GM04504 (cell line): ENCODE results near the gene CST4.
"Not testable (repeated sequence)": the region's sequence is repeated elsewhere in the genome, so short reads cannot be mapped to it uniquely, and the experiment has no call there.

Experiments
- DNase-seq: peaks from one replicate; pipeline ENCODE4 v3.0.0-alpha.2; 2012; ENCODE audit warnings: low read depth

The CST4 gene

DNA sequence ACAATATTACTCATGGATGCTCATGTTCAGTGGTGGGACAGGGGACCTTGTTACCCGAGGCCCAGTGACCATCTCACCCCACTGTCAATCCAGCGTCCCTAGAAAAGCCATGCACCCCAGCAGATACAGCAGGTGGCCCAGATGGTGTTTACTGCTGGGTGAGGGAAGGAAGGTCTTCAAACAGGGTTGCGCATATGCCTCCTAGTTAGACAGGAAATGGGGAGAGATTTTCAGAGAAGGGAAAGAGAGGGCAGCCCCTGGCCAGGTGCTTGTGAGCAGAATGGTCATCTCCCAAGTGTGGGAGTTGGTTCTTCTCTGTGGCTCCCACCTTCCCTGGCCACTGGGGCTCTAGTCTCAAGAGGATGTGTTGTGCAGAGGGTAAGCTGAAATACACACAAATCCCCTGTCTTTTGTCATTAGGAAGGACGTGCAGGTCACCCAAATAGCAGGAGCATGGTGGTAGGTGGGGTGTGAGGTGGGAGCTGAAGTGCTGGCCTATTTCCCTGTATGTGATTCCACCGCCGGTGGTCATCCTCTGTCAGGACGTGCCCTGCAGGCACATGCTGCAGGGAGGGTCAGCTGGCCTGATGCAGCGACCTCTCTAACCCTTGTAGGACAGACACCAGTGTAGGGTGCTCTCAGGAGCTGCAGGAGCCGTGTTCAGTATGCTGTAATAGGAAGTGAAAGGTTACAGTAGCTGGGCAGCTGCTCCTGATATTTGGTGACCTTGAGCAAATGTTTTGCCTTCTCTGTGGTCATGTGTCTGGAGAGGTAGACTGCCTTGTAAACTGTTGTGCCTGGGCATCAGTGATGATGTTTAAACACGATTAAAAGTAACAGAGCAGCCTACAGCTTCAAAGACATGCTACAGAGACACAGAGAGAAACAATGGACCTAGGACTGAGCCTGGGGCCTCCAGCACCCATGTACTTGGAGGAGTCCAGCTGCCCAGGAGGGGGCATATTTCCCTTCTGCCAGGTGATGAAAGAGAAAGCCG is 47.9 kb downstream of the CST4 start:
- no peak for DNase-seq

DNA sequence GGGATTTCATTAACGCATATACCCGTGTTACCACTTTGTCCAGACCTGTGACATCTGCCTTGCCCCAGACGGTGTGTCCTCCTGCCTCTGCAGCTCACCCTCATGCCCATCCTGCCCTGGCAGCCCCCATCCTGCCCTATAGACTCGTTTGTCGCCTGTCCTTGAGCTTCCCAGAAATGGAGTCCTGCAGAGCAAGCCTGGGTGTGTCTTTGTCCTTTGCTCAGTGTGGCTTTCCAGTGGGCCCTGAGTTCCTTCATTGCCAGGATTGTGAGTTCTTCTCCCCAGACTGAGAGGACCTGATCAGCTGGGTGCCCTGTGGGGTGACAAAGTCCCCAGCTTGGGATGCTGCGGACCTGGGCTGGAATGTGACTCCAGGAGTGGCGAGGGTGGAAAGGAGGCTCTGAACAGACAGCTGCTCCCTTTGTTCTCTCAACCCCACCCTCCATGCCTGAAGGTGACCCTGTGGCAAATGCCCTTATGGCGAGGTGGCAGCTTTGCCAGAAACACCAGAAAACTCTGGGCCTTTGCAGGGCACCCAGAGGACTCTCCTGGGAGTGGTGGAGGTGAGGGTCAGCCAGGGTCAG is 48.7 kb downstream of the CST4 start:
- DNase-seq: no peak

DNA sequence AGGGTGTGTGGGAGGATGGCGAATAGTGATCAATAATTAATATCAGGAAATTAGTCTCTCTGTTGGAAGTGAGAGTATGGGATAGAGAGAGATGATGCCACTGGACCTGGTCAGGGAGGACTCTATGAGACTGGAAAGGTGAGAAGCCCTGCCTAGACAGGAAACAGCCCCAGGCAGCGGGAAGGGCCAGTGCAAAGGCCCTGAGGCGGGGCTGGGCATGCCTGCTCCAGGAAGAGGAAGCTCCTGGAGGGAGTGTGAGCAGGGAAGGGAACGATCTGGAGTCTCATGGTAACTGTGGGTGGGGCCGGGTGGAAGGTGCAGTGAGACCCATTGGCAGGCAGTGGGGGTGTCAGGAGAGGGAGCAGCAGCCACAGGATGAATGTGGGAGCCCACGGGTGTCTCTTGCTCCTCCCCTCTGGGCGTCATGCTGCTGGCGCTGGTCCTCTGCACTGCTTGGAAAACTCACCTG is 49.3 kb downstream of the CST4 start:
- no peak for DNase-seq

DNA sequence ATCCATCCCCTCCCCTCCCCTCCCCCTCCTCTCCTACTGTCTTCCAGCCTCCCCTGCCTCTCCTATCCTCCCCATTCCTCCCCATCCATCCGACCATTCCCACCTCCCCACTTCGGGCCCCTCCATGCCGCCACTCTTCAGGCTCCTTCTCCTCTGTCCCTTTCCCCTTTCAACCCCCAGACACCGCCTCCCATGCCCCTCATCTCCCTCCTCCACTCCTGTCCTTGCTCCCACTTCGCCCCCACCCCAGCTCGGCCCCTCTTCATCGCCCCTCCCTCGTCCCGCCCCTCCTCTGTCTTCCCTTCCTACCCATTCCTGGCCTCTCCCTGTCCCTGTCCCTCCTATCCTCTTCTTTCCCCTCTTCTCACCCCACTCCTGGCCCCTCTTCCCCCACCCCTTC is 50.5 kb downstream of the CST4 start:
- DNase-seq: no peak

DNA sequence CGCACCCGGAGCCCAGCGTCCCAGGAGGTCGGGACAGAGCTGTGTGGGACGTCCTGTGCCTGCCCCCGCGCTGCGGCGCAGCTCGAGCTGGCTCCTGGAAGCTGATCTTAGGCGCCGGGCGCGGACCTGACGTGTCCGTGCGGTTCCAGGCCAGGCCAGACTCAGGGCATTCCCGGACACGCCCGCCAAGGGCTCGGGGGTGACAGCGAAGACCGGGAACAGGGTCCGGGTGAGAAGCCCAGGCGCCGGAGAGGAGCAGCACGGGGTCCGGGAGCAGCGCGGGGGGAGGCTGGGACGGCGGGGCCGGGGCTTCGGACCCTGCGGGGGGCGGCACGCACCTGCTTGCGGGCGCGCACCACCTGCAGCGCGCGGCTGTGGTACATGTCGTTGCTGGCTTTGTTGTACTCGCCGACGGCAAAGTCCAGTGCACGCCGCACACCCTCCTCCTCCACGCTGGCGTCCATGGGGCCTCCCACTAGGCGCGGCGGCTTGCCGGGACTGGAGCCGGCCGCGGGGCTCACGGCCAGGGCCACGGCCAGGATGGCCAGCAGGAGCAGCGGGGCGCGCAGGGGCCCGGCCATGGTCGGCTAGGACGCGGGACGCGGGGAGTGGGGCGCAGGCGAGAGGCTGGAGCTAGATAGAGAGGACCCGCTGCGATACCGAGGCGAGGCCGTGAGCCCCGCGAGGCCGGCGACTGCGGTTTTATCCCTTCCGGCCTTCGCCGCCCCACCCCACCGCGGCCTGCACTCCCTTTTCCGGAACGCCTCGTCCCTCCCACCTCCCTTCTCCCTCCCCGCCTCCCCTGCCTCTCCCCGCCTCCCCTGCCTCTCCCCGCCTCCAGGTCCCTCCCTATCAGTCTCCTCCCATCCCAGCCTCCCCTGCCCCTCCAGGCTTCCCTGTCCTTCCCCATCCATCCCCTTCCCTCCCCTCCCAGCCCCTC is 51.3 kb downstream of the CST4 start, which contains the start of gene CST3:
Gene CST3, minus strand, starts transcription at position 674 of the 940 bp plus-strand sequence. Its CDS starts 93 bp downstream, at position 581.
- DNase-seq: peak; percentile 67

DNA sequence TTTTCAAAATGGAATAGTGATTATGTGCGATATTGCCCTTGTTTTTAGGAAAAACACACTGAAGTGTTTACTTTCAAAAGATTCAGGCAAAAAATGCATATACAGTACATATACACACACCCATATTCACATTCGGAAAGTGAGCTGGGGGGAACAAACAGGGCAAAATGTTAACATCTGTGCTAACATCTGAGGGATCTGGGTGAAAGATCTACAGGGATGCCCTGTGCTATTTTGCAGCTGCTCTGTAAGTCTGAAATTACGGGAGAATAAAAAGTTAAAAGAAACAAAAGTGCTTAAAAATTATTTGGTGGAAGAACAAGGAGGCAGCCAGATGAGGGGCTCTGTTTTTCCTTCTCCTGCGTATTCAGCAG is 51.9 kb downstream of the CST4 start:
- DNase-seq: no peak

DNA sequence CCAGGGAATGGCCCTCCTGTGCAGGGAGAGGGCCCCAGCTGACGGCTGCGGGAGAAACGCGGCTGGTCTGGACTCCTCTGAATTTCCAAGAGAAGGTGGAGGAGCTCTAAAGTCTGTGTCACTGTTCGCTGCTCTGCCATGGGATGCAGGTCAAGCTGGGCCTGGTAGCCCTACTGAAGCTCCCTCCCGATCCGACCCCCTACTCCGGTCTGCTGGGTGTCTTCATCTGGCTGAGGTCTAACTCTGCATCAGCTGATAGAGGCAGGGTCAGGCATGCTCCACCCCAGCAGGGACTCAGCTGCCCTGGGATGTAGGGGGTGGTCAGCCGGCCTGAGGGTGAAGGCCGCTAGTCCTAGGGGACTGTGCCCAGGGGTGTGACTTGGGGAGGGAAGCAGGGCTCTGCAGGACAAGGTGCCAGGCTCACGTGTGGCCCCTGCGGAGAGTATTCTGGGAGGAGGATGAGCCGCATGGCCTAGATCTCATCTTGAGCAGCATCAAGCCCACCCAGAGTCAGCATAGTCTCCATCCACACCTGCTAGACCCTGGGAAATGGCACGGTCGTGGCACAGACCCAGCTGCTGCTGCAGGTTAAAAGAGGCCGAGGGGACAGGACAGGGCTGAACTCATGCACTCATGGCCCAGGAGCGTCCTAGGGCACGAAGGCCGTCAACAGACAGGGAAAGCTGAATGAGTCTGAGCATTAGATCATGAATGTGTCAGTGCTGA is 52.5 kb downstream of the CST4 start:
- DNase-seq: no peak

DNA sequence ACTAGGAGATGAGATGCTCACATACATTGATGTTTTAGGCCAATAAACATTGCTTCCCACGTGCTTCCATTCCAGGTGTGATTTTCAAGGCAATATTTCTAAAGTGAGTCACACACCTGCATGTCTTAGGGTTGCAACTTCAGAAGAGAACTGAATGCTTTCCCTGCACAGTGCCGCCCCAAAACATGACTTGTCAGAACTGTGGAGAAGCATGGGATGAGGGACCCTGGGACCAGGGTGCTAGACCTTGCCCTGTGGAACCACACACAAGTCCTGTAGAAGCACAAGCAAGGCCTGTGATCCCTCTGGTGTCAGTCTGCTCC is 53.1 kb downstream of the CST4 start:
- not testable (repeated sequence) for DNase-seq
